Fibroblast of pulmonary artery (primary cell): Measurements from ENCODE around the gene CFAP54.

Experiments
- DNase-seq: peaks from one replicate; pipeline ENCODE4 v3.0.0-alpha.2; 2010; ENCODE audit warnings: low read depth
- H3K4me3 ChIP-seq: replicated peaks from 2 replicates; pipeline ENCODE4 v1.5.1; 2011; ENCODE audit warnings: low read depth, mild to moderate bottlenecking, control low read depth, low read length, moderate library complexity
- CTCF ChIP-seq: IDR thresholded peaks from 2 replicates; pipeline ENCODE4 v1.5.1; 2011; ENCODE audit warnings: mild to moderate bottlenecking, control low read depth, low read length, inconsistent platforms; ENCODE audit errors: missing control alignments

The CFAP54 gene

DNA sequence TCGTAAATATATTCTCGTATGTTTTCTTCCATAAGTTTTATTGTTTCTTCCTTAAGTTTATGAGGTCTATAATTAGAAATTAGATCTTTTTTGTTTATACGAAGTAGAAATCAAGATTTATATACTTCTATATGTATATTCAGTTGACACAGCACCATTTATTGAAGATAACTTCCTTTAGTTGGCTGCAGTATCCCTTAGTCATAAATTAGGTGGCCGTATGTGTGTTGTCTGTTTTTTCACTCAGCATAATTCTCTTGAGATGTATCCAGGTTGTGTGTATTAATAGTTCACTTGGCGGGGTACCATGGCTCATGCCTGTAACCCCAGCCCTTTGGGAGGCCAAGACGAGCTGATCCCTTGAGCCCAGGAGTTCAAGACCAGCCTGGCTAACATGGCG, 40.5 kb downstream of the CFAP54 start:
- no peak for DNase-seq
- no peak overlapping the region for H3K4me3 ChIP-seq
- no peak for TF ChIP-seq CTCF

GRCh38 chr12:96534339-96534738, 45.0 kb downstream of the CFAP54 start:
- peak; percentile 51 for DNase-seq
- H3K4me3 ChIP-seq: no peak overlapping the region
- no peak for TF ChIP-seq CTCF

- TF ChIP-seq CTCF: no peak
- DNase-seq: no peak
- H3K4me3 ChIP-seq: no peak overlapping the region
Measured at GRCh38 chr12:96548384-96548783, 59.0 kb downstream of the CFAP54 start.

DNA sequence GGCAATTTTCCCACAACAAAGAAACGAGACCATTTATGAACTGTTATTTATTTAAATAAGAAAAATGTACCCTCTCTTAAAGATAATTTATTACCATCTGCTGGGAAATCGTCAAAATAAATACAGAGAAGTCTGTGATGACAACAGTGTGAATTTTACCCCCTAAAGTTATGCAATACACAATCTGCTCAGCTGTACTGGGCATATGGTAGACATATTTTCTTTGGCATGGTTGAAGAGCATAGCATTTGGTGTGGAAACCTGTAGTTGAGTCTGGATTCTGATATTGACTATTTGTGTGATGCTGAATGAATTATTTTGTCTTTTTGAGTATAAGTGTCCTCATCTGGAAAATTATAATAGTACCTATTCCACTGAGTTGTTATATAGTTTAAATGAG, 60.0 kb downstream of the CFAP54 start:
- no peak overlapping the region for H3K4me3 ChIP-seq
- peak; percentile 7 for DNase-seq
- TF ChIP-seq CTCF: no peak

GRCh38 chr12:96570579-96570978, 81.2 kb downstream of the CFAP54 start:
- DNase-seq: no peak
- no peak overlapping the region for H3K4me3 ChIP-seq
- no peak for TF ChIP-seq CTCF

- H3K4me3 ChIP-seq: no peak overlapping the region
- no peak for TF ChIP-seq CTCF
- DNase-seq: no peak
Measured at GRCh38 chr12:96571101-96571862, 81.9 kb downstream of the CFAP54 start.

DNA sequence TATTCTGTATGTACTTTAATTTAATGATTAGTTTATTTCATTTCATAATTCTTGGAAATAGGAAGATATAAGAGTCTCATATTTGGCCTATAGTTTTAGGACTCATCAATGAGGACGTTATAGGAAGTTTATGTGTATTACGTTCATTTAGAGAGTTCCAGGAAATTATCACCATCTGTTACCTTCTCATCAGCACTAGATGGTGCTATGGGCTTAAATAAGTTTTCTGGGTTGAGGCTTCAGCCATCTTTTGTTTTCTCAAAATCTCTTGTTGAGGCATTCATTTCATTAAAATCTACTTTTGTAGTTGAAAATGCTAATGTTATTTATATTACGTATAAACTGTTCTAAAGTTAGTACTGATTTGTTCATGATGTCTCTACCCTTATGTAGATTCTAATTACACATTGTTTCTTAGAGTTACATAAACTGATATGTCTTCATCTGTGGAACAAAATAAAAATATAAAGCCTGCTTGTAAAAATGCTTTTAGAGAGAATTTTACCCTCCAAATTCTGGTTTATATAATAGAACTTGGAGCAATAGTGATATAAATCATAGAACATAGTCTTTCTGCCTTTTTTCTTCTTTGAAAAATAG, 89.2 kb downstream of the CFAP54 start:
- H3K4me3 ChIP-seq: no peak overlapping the region
- peak; percentile 77 for DNase-seq

More for the DNA sequence above, 89.2 kb downstream of the CFAP54 start:
- peak; percentile 69 for TF ChIP-seq CTCF
